Right lobe of liver (tissue), 4 donors: ENCODE results near the gene KRT72.

Experiments
- CTCF ChIP-seq, 4 donors: fragments of 200-600 bp in 3 of 4; fragments of 450-650 bp in 1 of 4; IDR thresholded peaks; one replicate each; pipeline versions ENCODE4 v1.5.1 to v1.8.0; 2016 to 2022; ENCODE audit warnings: antibody characterized with exemption in 4 of 4, mild to moderate bottlenecking in 2 of 4
- POLR2A ChIP-seq: fragments of 450-650 bp; IDR thresholded peaks from one replicate; pipeline ENCODE4 v1.6.1; 2017; ENCODE audit warnings: antibody characterized with exemption, mild to moderate bottlenecking
- donor health status: DM: no; HTN: no; CAD: no.
- donor health status: DM: no; HTN: no; CAD: no.
- donor health status: DM: no; HTN: yes; CAD: no.

- TF ChIP-seq CTCF (IDR thresholded peaks at IDR 0.05), result no peak
- no peak for TF ChIP-seq POLR2A
Measured at GRCh38 chr12:52606096-52606495, 4.8 kb upstream of the KRT72 start.
